ENCODE measurements around the gene YPEL1. TPM values are rescaled to one million over a fixed set of nuclear protein-coding genes. Genes with fewer than 3 reads are reported as not detected.

Gene YPEL1
- total RNA-seq, 4 donors from 2014 or later, result 2.9 to 9.0 (median 4.6) TPM; not detected in 1

DNA sequence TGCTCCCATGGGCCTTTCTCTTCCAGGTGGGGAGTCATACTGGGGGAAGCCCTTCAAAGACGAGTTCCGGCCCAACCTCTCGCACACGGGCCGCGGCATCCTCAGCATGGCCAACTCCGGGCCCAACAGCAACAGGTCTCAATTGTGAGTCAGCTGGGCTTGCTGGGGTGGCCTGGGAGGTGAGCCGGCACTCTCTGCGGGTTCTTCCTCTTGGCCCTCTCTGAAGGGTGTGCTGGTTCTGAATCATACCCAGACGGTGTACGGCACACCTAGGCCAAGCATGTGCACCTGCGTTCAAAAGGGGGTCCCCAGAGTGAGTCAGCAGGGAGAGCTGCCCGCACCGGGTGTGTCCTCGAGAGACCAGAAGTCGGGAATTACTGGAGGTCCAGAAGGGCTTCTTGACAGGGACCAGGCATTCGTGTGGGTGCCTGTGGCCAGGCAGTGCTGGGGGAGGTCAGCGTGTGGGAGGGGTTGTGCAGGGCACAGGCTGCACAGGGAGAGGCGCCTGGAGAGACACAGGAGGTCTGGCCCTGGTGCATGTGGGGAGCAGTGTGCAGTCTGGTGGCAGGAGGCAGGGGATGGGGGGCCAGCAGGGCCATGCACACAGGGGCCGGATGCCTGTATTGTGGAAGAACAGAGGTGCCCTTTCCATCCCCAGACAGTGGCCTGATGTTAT, 46.8 kb downstream of the YPEL1 start:
- 83% methylated on average over 20 of the region's 20 CpGs; no CpG with 5 or more reads in 1 of the 2 donors for WGBS, 2 donors (ENCODE audit: low coverage in 1 of 2)
- peaks cover 0 to 27% (median 11%) of the 10 kb centered on the region in 4 donors for H3K36me3 ChIP-seq
- H3K27ac ChIP-seq, result no peak overlapping the region
- intact Hi-C loops (cut with DNase I; ENCODE audit: low total_unique reads), result no loop called here
- H3K4me1 ChIP-seq, result no peaks in the 10 kb centered on the region
- H3K27me3 ChIP-seq, result no peaks in the 10 kb centered on the region
- TF ChIP-seq, protein P1, sequence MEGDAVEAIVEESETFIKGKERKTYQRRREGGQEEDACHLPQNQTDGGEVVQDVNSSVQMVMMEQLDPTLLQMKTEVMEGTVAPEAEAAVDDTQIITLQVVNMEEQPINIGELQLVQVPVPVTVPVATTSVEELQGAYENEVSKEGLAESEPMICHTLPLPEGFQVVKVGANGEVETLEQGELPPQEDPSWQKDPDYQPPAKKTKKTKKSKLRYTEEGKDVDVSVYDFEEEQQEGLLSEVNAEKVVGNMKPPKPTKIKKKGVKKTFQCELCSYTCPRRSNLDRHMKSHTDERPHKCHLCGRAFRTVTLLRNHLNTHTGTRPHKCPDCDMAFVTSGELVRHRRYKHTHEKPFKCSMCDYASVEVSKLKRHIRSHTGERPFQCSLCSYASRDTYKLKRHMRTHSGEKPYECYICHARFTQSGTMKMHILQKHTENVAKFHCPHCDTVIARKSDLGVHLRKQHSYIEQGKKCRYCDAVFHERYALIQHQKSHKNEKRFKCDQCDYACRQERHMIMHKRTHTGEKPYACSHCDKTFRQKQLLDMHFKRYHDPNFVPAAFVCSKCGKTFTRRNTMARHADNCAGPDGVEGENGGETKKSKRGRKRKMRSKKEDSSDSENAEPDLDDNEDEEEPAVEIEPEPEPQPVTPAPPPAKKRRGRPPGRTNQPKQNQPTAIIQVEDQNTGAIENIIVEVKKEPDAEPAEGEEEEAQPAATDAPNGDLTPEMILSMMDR (IDR thresholded peaks at IDR 0.05), result no peak
- no peak for TF ChIP-seq POLR2A (IDR thresholded peaks at IDR 0.05)
- TF ChIP-seq POLR2AphosphoS5 (IDR thresholded peaks at IDR 0.05), result no peak
- TF ChIP-seq EP300 (IDR thresholded peaks at IDR 0.05; ENCODE audit: low read depth), result no peak
- no peaks in the 10 kb centered on the region for H3K9me3 ChIP-seq
- in situ Hi-C loops (cut with MboI; ENCODE audit: low pct_ligation_motif_present in 1 of 4, low pct_unique_long_range_greater_than_20kb in 1 of 4, low sequenced_read_pairs in 3 of 4), result no loop called here
- H3K4me3 ChIP-seq, result no peak overlapping the region
- no peak for DNase-seq

DNA sequence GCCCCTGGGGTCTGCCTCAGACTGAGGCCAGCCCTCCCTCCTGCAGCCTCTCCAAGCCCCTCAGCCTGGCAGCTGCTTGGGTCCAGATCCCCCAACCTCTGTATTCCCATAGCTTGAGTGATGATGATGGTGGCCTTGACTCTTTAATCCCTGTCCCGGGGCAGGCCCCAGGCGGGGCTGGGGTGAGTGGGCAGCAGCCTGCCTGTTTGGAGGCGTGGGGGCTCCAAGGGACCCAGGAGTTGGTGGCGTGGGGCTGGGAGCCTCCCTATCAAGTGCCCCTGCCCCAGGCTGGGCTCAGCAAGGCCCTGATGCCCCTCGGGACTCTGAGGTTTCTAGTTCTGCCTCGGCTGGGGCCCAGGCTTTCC, 47.3 kb downstream of the YPEL1 start:
- no peak for DNase-seq
- TF ChIP-seq EP300 (IDR thresholded peaks at IDR 0.05; ENCODE audit: low read depth) (no peak), POLR2A (IDR thresholded peaks at IDR 0.05) (no peak), POLR2AphosphoS5 (IDR thresholded peaks at IDR 0.05) (no peak)
- TF ChIP-seq, protein P1 (IDR thresholded peaks at IDR 0.05), result no peak
- no peaks in the 10 kb centered on the region for H3K27me3 ChIP-seq
- in situ Hi-C loops (cut with MboI; ENCODE audit: low pct_ligation_motif_present in 1 of 4, low pct_unique_long_range_greater_than_20kb in 1 of 4, low sequenced_read_pairs in 3 of 4), result no loop called here
- no peaks in the 10 kb centered on the region for H3K4me1 ChIP-seq
- no peak overlapping the region for H3K27ac ChIP-seq
- WGBS, 2 donors (ENCODE audit: low coverage in 1 of 2), result 96% methylated on average over 6 of the region's 6 CpGs; no CpG with 5 or more reads in 1 of the 2 donors
- H3K4me3 ChIP-seq, result no peak overlapping the region
- intact Hi-C loops (cut with DNase I; ENCODE audit: low total_unique reads), result no loop called here
- H3K9me3 ChIP-seq, result no peaks in the 10 kb centered on the region
- peaks cover 0 to 27% (median 11%) of the 10 kb centered on the region in 4 donors for H3K36me3 ChIP-seq

DNA sequence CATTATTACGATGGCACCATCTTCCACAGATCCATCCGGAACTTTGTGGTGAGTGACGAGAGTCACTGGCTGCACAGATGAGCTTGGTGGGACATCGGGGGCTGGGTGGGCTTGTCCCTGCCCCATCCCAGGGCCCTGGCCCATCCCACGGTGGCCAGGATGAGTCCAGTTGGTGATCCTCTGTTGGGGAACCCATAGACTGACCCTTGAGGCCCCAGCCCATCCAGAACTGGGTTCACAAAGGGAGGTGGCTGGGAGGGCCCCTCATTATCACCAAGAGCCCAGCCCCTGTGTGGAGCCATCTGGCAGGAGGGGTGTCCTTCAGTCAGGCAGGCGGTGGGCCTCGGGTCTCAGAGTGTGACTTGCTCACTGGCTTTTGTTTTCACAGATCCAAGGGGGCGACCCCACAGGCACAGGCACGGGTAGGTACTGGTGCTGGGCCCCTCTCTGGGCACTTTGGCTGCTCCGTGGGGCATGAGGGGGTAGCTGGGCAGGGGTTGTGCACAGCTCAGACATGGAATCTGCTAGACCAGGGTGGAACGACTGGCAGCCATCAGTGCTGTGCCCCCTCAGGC, 47.8 kb downstream of the YPEL1 start:
- Histone ChIP-seq H3K27ac (no peak overlapping the region), H3K27me3 (no peaks in the 10 kb centered on the region), H3K4me3 (no peak overlapping the region), H3K36me3 (peaks cover 0 to 28% (median 11%) of the 10 kb centered on the region in 4 donors), H3K4me1 (no peaks in the 10 kb centered on the region), H3K9me3 (no peaks in the 10 kb centered on the region)
- intact Hi-C loops (cut with DNase I; ENCODE audit: low total_unique reads), result no loop called here
- in situ Hi-C loops (cut with MboI; ENCODE audit: low pct_ligation_motif_present in 1 of 4, low pct_unique_long_range_greater_than_20kb in 1 of 4, low sequenced_read_pairs in 3 of 4), result no loop called here
- no peak for DNase-seq
- TF ChIP-seq, protein P1 (IDR thresholded peaks at IDR 0.05), result no peak
- TF ChIP-seq POLR2AphosphoS5 (IDR thresholded peaks at IDR 0.05) (no peak), EP300 (IDR thresholded peaks at IDR 0.05; ENCODE audit: low read depth) (no peak), POLR2A (IDR thresholded peaks at IDR 0.05) (no peak)
- 95% methylated on average over 9 of the region's 11 CpGs; no CpG with 5 or more reads in 1 of the 2 donors for WGBS, 2 donors (ENCODE audit: low coverage in 1 of 2)

DNA sequence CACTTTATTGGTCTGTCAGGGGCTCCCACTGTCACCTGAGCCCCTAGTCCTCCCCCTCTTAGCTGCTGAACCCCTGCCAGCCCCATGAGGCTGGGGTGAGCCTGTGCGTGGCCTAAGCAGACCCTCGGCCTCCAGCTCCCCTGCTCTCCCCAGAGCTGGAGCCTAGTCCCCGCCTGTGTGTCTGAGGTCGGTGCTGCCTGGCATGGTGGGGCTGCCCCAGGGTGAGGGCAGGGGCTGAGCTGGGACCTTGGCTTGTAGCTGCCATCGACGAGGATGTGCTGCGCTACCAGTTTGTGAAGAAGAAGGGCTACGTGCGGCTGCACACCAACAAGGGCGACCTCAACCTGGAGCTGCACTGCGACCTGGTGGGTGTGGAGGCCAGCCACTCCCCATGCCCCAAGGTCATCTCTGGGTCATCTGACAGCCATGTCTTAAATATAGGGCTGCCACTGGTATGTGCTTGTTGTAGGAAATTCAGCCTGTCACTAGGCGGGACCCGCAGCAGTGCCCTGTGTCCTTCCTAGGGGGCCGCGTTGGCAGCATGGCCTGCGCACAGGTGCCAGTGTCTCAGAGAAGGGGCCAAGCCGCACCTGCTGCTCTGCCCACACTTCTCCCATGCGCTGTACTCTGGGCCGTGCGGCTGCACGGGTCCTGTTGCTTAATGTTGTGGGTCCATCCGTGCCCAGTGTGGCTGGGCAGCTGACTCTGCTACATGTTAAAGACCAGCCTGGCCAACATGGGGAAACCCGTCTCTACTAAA, 48.8 kb downstream of the YPEL1 start:
- intact Hi-C loops (cut with DNase I; ENCODE audit: low total_unique reads), result no loop called here
- 95 to 100% methylated on average over 1 to 18 of the region's 23 CpGs for WGBS, 2 donors (ENCODE audit: low coverage in 1 of 2)
- no peak for TF ChIP-seq POLR2A (IDR thresholded peaks at IDR 0.05)
- no peak for TF ChIP-seq POLR2AphosphoS5 (IDR thresholded peaks at IDR 0.05)
- TF ChIP-seq, protein P1 (IDR thresholded peaks at IDR 0.05), result no peak
- no peak for TF ChIP-seq EP300 (IDR thresholded peaks at IDR 0.05; ENCODE audit: low read depth)
- in situ Hi-C loops (cut with MboI; ENCODE audit: low pct_ligation_motif_present in 1 of 4, low pct_unique_long_range_greater_than_20kb in 1 of 4, low sequenced_read_pairs in 3 of 4), result no loop called here
- H3K4me1 ChIP-seq, result no peaks in the 10 kb centered on the region
- H3K36me3 ChIP-seq, result peaks cover 0 to 29% (median 11%) of the 10 kb centered on the region in 4 donors
- H3K27me3 ChIP-seq, result no peaks in the 10 kb centered on the region
- no peaks in the 10 kb centered on the region for H3K9me3 ChIP-seq
- DNase-seq, result no peak
- H3K4me3 ChIP-seq, result no peak overlapping the region
- no peak overlapping the region for H3K27ac ChIP-seq
